ENCODE measurements around the gene HMGN2. TPM values are rescaled to one million over a fixed set of nuclear protein-coding genes. Genes with fewer than 3 reads are reported as not detected.

The HMGN2 gene
- total and polyA plus RNA-seq, 2 experiments from 2014 or later: 330 to 1,122 TPM

- Mint-ChIP-seq H3K9me3 (no peaks in the 10 kb centered on the region), H3K27me3 (ENCODE audit: insufficient read depth, low read depth, poor library complexity) (no peaks in the 10 kb centered on the region), H3K36me3 (ENCODE audit: low read depth) (peaks cover 35% of the 10 kb centered on the region; the same call in 2 of the 3 replicates), H3K4me1 (no peaks in the 10 kb centered on the region), H3K27ac (no peak overlapping the region), H3K4me3 (no peak overlapping the region)
- Histone ChIP-seq H4K20me1 (replicated peaks; ENCODE audit: insufficient read depth) (peaks cover 8% of the 10 kb centered on the region; the same call in 1 of the 2 replicates), H3K27me3 (ENCODE audit: insufficient read depth) (no peaks in the 10 kb centered on the region), H3K4me3 (no peak overlapping the region), H3K4me1 (ENCODE audit: insufficient read depth) (no peaks in the 10 kb centered on the region), H3F3A (replicated peaks; ENCODE audit: low read depth) (0 out of 2 replicates have a peak, but pooled peaks cover 3% of the 10 kb centered on the region), H3K79me2 (replicated peaks; ENCODE audit: insufficient read depth) (no peaks in the 10 kb centered on the region), H3K27ac (ENCODE audit: low read depth) (no peak overlapping the region), H3K36me3 (ENCODE audit: insufficient read depth) (peaks cover 23% of the 10 kb centered on the region), H3K9me2 (ENCODE audit: insufficient read depth) (no peaks in the 10 kb centered on the region), H2AFZ (no peak overlapping the region), H3K4me2 (no peak overlapping the region)
- DNase-seq (ENCODE audit: low spot score): no peak
- TF ChIP-seq EZH2 (IDR thresholded peaks at IDR 0.05; ENCODE audit: low read depth, unreplicated experiment) (no peak), EZH2phosphoT487 (IDR thresholded peaks at IDR 0.05; ENCODE audit: unreplicated experiment) (no peak), NANOG (IDR thresholded peaks at IDR 0.05; ENCODE audit: borderline replicate concordance) (no peak), ZNF462 (CRISPR knock-in tag; IDR thresholded peaks at IDR 0.05) (no peak), ZNF331 (CRISPR knock-in tag; IDR thresholded peaks at IDR 0.05; ENCODE audit: low read depth) (no peak), STAT1 (IDR thresholded peaks at IDR 0.05; ENCODE audit: unreplicated experiment) (no peak), REST (IDR thresholded peaks at IDR 0.05; ENCODE audit: unreplicated experiment) (no peak), CTCF (conservative IDR thresholded peaks at IDR 0.05; ENCODE audit: low read depth in 2 of 2) (no peak), CREB1 (CRISPR knock-in tag; IDR thresholded peaks at IDR 0.05; ENCODE audit: low read depth) (no peak), ZNF114 (CRISPR knock-in tag; IDR thresholded peaks at IDR 0.05) (no peak), JUNB (IDR thresholded peaks at IDR 0.05; ENCODE audit: unreplicated experiment) (no peak), POLR2AphosphoS5 (IDR thresholded peaks at IDR 0.05; ENCODE audit: low read depth) (no peak), ETS1 (IDR thresholded peaks at IDR 0.05) (no peak)
- no peak for ATAC-seq
Measured at GRCh38 chr1:26459573-26460031, 12.6 kb upstream of the HMGN2 start.
